Measurements from ENCODE around the gene ZNF358.

- TF ChIP-seq CTCF (IDR thresholded peaks at IDR 0.05): no peak
- no peak for TF ChIP-seq POLR2A (IDR thresholded peaks at IDR 0.05; ENCODE audit: low read depth)
These were observed 48.6 kb upstream of the ZNF358 start for GRCh38 chr19:7467009-7467989.

All from esophagus muscularis mucosa (tissue), 3 donors.